Stimulated activated naive CD8-positive, alpha-beta T cell treated with anti-CD3 and anti-CD28 coated beads, Interleukin-15, amount 100 ng/mL, for 72 hours (primary cell): ENCODE data around the gene MTA1.
A peak's percentile ranks its signal among the peaks of the same experiment; 100 is the strongest.

ENCODE experiments used
- ATAC-seq: fragments of 150-1000 bp; cut with Tn5 transposase; 2 replicates; pipeline ENCODE4 v1.10.0; 2021; ENCODE audit warnings: mild to moderate bottlenecking, moderate library complexity
- DNase-seq, 2 donors: peaks; one replicate each; pipeline ENCODE4 v3.0.0; 2021 to 2022
- H3K27ac Mint-ChIP-seq, 2 donors: one replicate each; pipeline ENCODE4 v1.8.0; 2022; ENCODE audit warnings: mild to moderate bottlenecking in 2 of 2, mixed read lengths in 2 of 2, moderate library complexity in 2 of 2
- H3K27me3 Mint-ChIP-seq: one replicate; pipeline ENCODE4 v1.8.0; 2022; ENCODE audit warnings: mixed read lengths
- H3K4me1 Mint-ChIP-seq: one replicate; pipeline ENCODE4 v1.8.0; 2022; ENCODE audit warnings: mild to moderate bottlenecking, mixed read lengths
- H3K4me3 Mint-ChIP-seq, 2 donors: one replicate each; pipeline ENCODE4 v1.8.0; 2022; ENCODE audit warnings: mild to moderate bottlenecking in 2 of 2, mixed read lengths in 2 of 2, moderate library complexity in 1 of 2
- H3K9me3 Mint-ChIP-seq, 2 donors: one replicate each; pipeline ENCODE4 v1.8.0; 2022; ENCODE audit warnings: mixed read lengths in 2 of 2

MTA1 gene

GRCh38 chr14:105484069-105484996 lies 64.7 kb downstream of the MTA1 start:
- DNase-seq, result no peak
- ATAC-seq, result no peak

GRCh38 chr14:105484997-105485393 lies 65.4 kb downstream of the MTA1 start:
- Mint-ChIP-seq H3K27me3 (peaks cover 13% of the 10 kb centered on the region), H3K27ac (no peak overlapping the region), H3K4me1 (peaks cover 92% of the 10 kb centered on the region), H3K9me3 (no peaks in the 10 kb centered on the region), H3K4me3 (no peak overlapping the region)
- DNase-seq, result no peak
- ATAC-seq, result no peak

More at GRCh38 chr14:105484069-105484996, 64.7 kb downstream of the MTA1 start:
- H3K4me3 Mint-ChIP-seq, result no peak overlapping the region
- peaks cover 93% of the 10 kb centered on the region for H3K4me1 Mint-ChIP-seq
- H3K27ac Mint-ChIP-seq, result peak overlapping the region; percentile 19 to 48
- peaks cover 20% of the 10 kb centered on the region for H3K27me3 Mint-ChIP-seq
- no peaks in the 10 kb centered on the region for H3K9me3 Mint-ChIP-seq

GRCh38 chr14:105485739-105486162 lies 66.1 kb downstream of the MTA1 start:
- Mint-ChIP-seq H3K27me3 (peaks cover 6% of the 10 kb centered on the region), H3K4me1 (peaks cover 84% of the 10 kb centered on the region), H3K4me3 (peak overlapping the region; percentile 39 to 93), H3K27ac (peak overlapping the region; percentile 76 to 78), H3K9me3 (no peaks in the 10 kb centered on the region)
- ATAC-seq (no peak), DNase-seq (peak in 1 of 2 donors; percentile 60)

- ATAC-seq (no peak), DNase-seq (no peak)
Observed at GRCh38 chr14:105486163-105486973, 66.7 kb downstream of the MTA1 start, which contains the start of gene CRIP1. CRIP1 (plus strand) TSS chr14:105486886; CDS start chr14:105487260, 374 bp downstream.

GRCh38 chr14:105486974-105487448 lies 67.4 kb downstream of the MTA1 start:
- ATAC-seq (no peak), DNase-seq (peak in 1 of 2 donors; percentile 57)
- Mint-ChIP-seq H3K9me3 (no peaks in the 10 kb centered on the region), H3K4me1 (peaks cover 78% of the 10 kb centered on the region), H3K27ac (peak overlapping the region; percentile 54 to 72), H3K4me3 (peak overlapping the region; percentile 83 to 93), H3K27me3 (peaks cover 6% of the 10 kb centered on the region)

More at GRCh38 chr14:105486163-105486973, 66.7 kb downstream of the MTA1 start, which contains the start of gene CRIP1:
- H3K27me3 Mint-ChIP-seq, result peaks cover 6% of the 10 kb centered on the region
- H3K27ac Mint-ChIP-seq, result peak within 1 kb of the TSS; percentile 76 to 82
- peak within 1 kb of the TSS; percentile 83 to 93 for H3K4me3 Mint-ChIP-seq
- no peaks in the 10 kb centered on the region for H3K9me3 Mint-ChIP-seq
- H3K4me1 Mint-ChIP-seq, result peaks cover 78% of the 10 kb centered on the region

GRCh38 chr14:105487449-105487985 lies 67.9 kb downstream of the MTA1 start:
- Mint-ChIP-seq H3K9me3 (no peaks in the 10 kb centered on the region), H3K4me3 (peak overlapping the region; percentile 83 to 93), H3K27me3 (peaks cover 6% of the 10 kb centered on the region), H3K4me1 (peaks cover 75% of the 10 kb centered on the region), H3K27ac (peak overlapping the region in 1 of 2 donors; percentile 82)
- DNase-seq (peak in 1 of 2 donors; percentile 67), ATAC-seq (no peak)

GRCh38 chr14:105487986-105488777 lies 68.6 kb downstream of the MTA1 start:
- peak overlapping the region; percentile 83 to 93 for H3K4me3 Mint-ChIP-seq
- no peaks in the 10 kb centered on the region for H3K9me3 Mint-ChIP-seq
- peaks cover 6% of the 10 kb centered on the region for H3K27me3 Mint-ChIP-seq
- peaks cover 69% of the 10 kb centered on the region for H3K4me1 Mint-ChIP-seq
- peak overlapping the region in 1 of 2 donors; percentile 82 for H3K27ac Mint-ChIP-seq
- peak in 1 of 2 donors; percentile 47 for DNase-seq
- no peak for ATAC-seq

GRCh38 chr14:105488781-105489541 lies 69.3 kb downstream of the MTA1 start:
- DNase-seq (no peak), ATAC-seq (no peak)
- Mint-ChIP-seq H3K4me1 (peaks cover 61% of the 10 kb centered on the region), H3K4me3 (peak overlapping the region; percentile 83 to 93), H3K27ac (peak overlapping the region in 1 of 2 donors; percentile 71), H3K27me3 (peaks cover 6% of the 10 kb centered on the region), H3K9me3 (no peaks in the 10 kb centered on the region)

- H3K27me3 Mint-ChIP-seq, result peaks cover 6% of the 10 kb centered on the region
- DNase-seq (peak; percentile 85 to 87), ATAC-seq (peak; percentile 15)
- H3K4me3 Mint-ChIP-seq, result peak overlapping the region; percentile 76 to 93
- H3K9me3 Mint-ChIP-seq, result no peaks in the 10 kb centered on the region
- H3K4me1 Mint-ChIP-seq, result peaks cover 53% of the 10 kb centered on the region
- peak overlapping the region; percentile 47 to 89 for H3K27ac Mint-ChIP-seq
Observed at GRCh38 chr14:105489542-105490266, 70.1 kb downstream of the MTA1 start.

- Mint-ChIP-seq H3K27ac (no peak overlapping the region), H3K27me3 (peaks cover 6% of the 10 kb centered on the region), H3K9me3 (no peaks in the 10 kb centered on the region), H3K4me1 (peaks cover 48% of the 10 kb centered on the region), H3K4me3 (peak overlapping the region; percentile 76 to 93)
- DNase-seq (no peak), ATAC-seq (peak; percentile 1)
Observed at GRCh38 chr14:105490267-105490571, 70.6 kb downstream of the MTA1 start.

- peak; percentile 84 for ATAC-seq
- Mint-ChIP-seq H3K27ac (peak within 1 kb of the TSS; percentile 92 to 94), H3K9me3 (no peaks in the 10 kb centered on the region), H3K4me1 (peaks cover 43% of the 10 kb centered on the region), H3K4me3 (peak within 1 kb of the TSS; percentile 84 to 93), H3K27me3 (peaks cover 6% of the 10 kb centered on the region)
- peak; percentile 99 to 100 for DNase-seq
Observed at GRCh38 chr14:105490572-105491365, 71.1 kb downstream of the MTA1 start, which contains the start of gene TEDC1. TEDC1 (plus strand) TSS chr14:105491246; CDS start chr14:105491376, 130 bp downstream.

GRCh38 chr14:105491366-105491973 lies 71.8 kb downstream of the MTA1 start:
- DNase-seq, result peak; percentile 84 to 89
- Mint-ChIP-seq H3K27ac (peak overlapping the region; percentile 78 to 94), H3K4me3 (peak overlapping the region; percentile 84 to 93), H3K27me3 (peaks cover 6% of the 10 kb centered on the region), H3K9me3 (no peaks in the 10 kb centered on the region), H3K4me1 (peaks cover 36% of the 10 kb centered on the region)
- peak; percentile 6 for ATAC-seq
